Endothelial cell of umbilical vein (primary cell): ENCODE data around the gene TNFRSF4. TPM values are rescaled to one million over a fixed set of nuclear protein-coding genes. Genes with fewer than 3 reads are reported as not detected.

Experiments
- BruUV-seq: library from RNA; stranded (reverse); fragments of 400-500 nt; replicated peaks from 2 replicates; lab custom pipeline; 2021; lab: Mats Ljungman, UMichigan
- CTCF ChIA-PET: fragments of 300-600, 350-600 bp; sonication (Branson Sonifier 250); formaldehyde crosslinking; loops from one replicate; lab custom pipeline; 2021; ENCODE audit warnings: antibody characterized with exemption, inconsistent platforms; lab: Charles Lee
- POLR2A ChIA-PET: fragments of 300-600, 350-600 bp; sonication (Branson Sonifier 250); formaldehyde crosslinking; loops from one replicate; lab custom pipeline; 2021; ENCODE audit warnings: antibody characterized with exemption, inconsistent platforms; lab: Charles Lee
- DNase-seq: peaks from one replicate; pipeline ENCODE4 v3.0.0-alpha.2; 2011; ENCODE audit warnings: low read depth, low spot score
- FAIRE-seq: peaks from 2 replicates; lab custom pipeline; 2011; peaks lifted over from hg19 to GRCh38; lab: Jason Lieb, UNC
- H2AFZ ChIP-seq: 2 replicates; pipeline ENCODE4 v1.6.0; 2012; ENCODE audit warnings: low read depth, low read length, control low read depth, inconsistent platforms
- H3K27ac ChIP-seq: 2 replicates; pipeline ENCODE4 v1.5.1; 2011; ENCODE audit warnings: low read depth, mild to moderate bottlenecking, control low read depth, low read length, moderate library complexity; ENCODE audit not compliant: insufficient read depth
- H3K27me3 ChIP-seq, 2 experiments: 2 replicates each; pipeline versions ENCODE4 v1.6.0 to v1.6.1; 2011; ENCODE audit warnings: low read length in 2 of 2, mixed read lengths in 1 of 2; ENCODE audit not compliant: control insufficient read depth in 2 of 2, insufficient read depth in 2 of 2
- H3K36me3 ChIP-seq, 2 experiments: 2 replicates in 1 of 2; 3 replicates in 1 of 2; pipeline ENCODE4 v1.5.1; 2011; ENCODE audit warnings: low read length in 2 of 2, mild to moderate bottlenecking in 1 of 2, moderate library complexity in 1 of 2; ENCODE audit not compliant: control insufficient read depth in 2 of 2, insufficient read depth in 2 of 2; ENCODE audit errors: extremely low read depth in 1 of 2
- H3K4me1 ChIP-seq: 3 replicates; pipeline ENCODE4 v1.5.1; 2011; ENCODE audit warnings: mild to moderate bottlenecking, low read length; ENCODE audit not compliant: control insufficient read depth, insufficient read depth; ENCODE audit errors: extremely low read depth
- H3K4me2 ChIP-seq: 2 replicates; pipeline ENCODE4 v1.6.1; 2011; ENCODE audit warnings: low read length, control low read depth, mixed read lengths; ENCODE audit not compliant: insufficient read depth
- H3K4me3 ChIP-seq, 3 experiments: fragments of 200-600 bp in 1 of 3; sonication (generic), shearing (Covaris generic) in 1 of 3; replicated peaks in 1 of 3; 2 replicates each; pipeline ENCODE4 v1.5.1; 2011 to 2016; ENCODE audit warnings: control low read depth in 3 of 3, low read length in 3 of 3, mild to moderate bottlenecking in 2 of 3, inconsistent platforms in 1 of 3, low read depth in 1 of 3, moderate library complexity in 1 of 3; ENCODE audit not compliant: insufficient read depth in 1 of 3
- H3K79me2 ChIP-seq: 2 replicates; pipeline ENCODE4 v1.6.0; 2012; ENCODE audit warnings: low read length, inconsistent platforms; ENCODE audit not compliant: control insufficient read depth, insufficient read depth
- H3K9ac ChIP-seq: replicated peaks from 2 replicates; pipeline ENCODE3; 2011; ENCODE audit warnings: low read length, control low read depth; ENCODE audit not compliant: insufficient read depth; ENCODE audit errors: extremely low read depth
- H3K9me1 ChIP-seq: replicated peaks from 3 replicates; pipeline ENCODE4 v1.6.0; 2011; ENCODE audit warnings: mild to moderate bottlenecking, low read length; ENCODE audit not compliant: control insufficient read depth, insufficient read depth; ENCODE audit errors: extremely low read depth
- H3K9me3 ChIP-seq: replicated peaks from 2 replicates; pipeline ENCODE4 v1.5.1; 2012; ENCODE audit warnings: low read length, inconsistent platforms; ENCODE audit not compliant: control insufficient read depth, insufficient read depth
- H4K20me1 ChIP-seq: replicated peaks from 2 replicates; pipeline ENCODE3; 2011; ENCODE audit warnings: mild to moderate bottlenecking, low read length; ENCODE audit not compliant: control insufficient read depth, insufficient read depth; ENCODE audit errors: extremely low read depth
- EZH2 ChIP-seq: IDR thresholded peaks from 2 replicates; pipeline ENCODE4 v1.6.1; 2012; ENCODE audit warnings: borderline replicate concordance, low read depth, mild to moderate bottlenecking, moderate library complexity, low read length, inconsistent platforms; ENCODE audit not compliant: severe bottlenecking
- FOS ChIP-seq: IDR thresholded peaks from 2 replicates; pipeline ENCODE4 v1.6.1; 2011; ENCODE audit warnings: mild to moderate bottlenecking, low read length, moderate library complexity, borderline replicate concordance; ENCODE audit not compliant: insufficient read depth
- GATA2 ChIP-seq: IDR thresholded peaks from 2 replicates; pipeline ENCODE4 v1.7.0; 2011; ENCODE audit warnings: low read depth, mild to moderate bottlenecking, moderate library complexity, mixed read lengths, low read length; ENCODE audit not compliant: insufficient read length, insufficient read depth
- JUN ChIP-seq: IDR thresholded peaks from 2 replicates; pipeline ENCODE4 v1.6.1; 2011; ENCODE audit warnings: borderline replicate concordance, low read depth; ENCODE audit not compliant: insufficient read length, insufficient read depth
- MYC ChIP-seq: IDR thresholded peaks from one replicate; pipeline ENCODE4 v1.6.1; 2011; ENCODE audit warnings: mild to moderate bottlenecking, low read depth, low read length
- POLR2A ChIP-seq: IDR thresholded peaks from 2 replicates; pipeline ENCODE4 v1.6.1; 2012; ENCODE audit warnings: low read depth, mild to moderate bottlenecking, control low read depth, low read length
- POLR2AphosphoS5 ChIP-seq: IDR thresholded peaks from 2 replicates; pipeline ENCODE4 v1.6.1; 2012; ENCODE audit warnings: low read depth, mild to moderate bottlenecking, control low read depth, low read length, moderate library complexity; ENCODE audit not compliant: insufficient read depth
- dilution Hi-C: fragments of 300-500 bp; cut with MboI; formaldehyde crosslinking; loops from one replicate; pipeline ENCODE4 v1.15.0; 2019; ENCODE audit warnings: low sequenced_read_pairs; ENCODE audit not compliant: extremely low pct_ligation_motif_present
- intact Hi-C: fragments of 100-400 bp; cut with micrococcal nuclease; formaldehyde crosslinking; loops from one replicate; pipeline ENCODE4 v1.10.0; 2022
- polyA plus RNA-seq, 4 experiments: library from polyadenylated mRNA; depleted of rRNA in 3 of 4; stranded (reverse) in 3 of 4; unstranded in 1 of 4; fragments of >200 nt; gene quantifications; 2 replicates each; pipeline versions ENCODE4 v1.2.1 to v1.2.3, GENCODE V29; 2011 to 2012; ENCODE audit warnings: missing spikeins in 1 of 4
- total RNA-seq: library from RNA; stranded (reverse); gene quantifications from 2 replicates; pipeline ENCODE4 v1.2.3, GENCODE V29; 2021
- TF ChIP-seq, protein P1 (sequence below), 2 donors: IDR thresholded peaks; 1 replicate in 1 of 2; 2 replicates in 1 of 2; pipeline ENCODE4 v1.5.1; 2011; ENCODE audit warnings: low read length in 2 of 2, mild to moderate bottlenecking in 2 of 2, moderate library complexity in 2 of 2, control low read depth in 1 of 2, inconsistent platforms in 1 of 2, low read depth in 1 of 2; ENCODE audit not compliant: insufficient read depth in 1 of 2; ENCODE audit errors: extremely low read depth in 1 of 2
- TF ChIP-seq, protein P2 (sequence below): IDR thresholded peaks from 2 replicates; pipeline ENCODE4 v1.6.1; 2011; ENCODE audit not compliant: insufficient read depth, insufficient read length

TNFRSF4 gene
- total and polyA plus RNA-seq, 2 donors (not counting 3 experiments of a cell fraction or from before 2014, with no cell fraction given): 0.55 to 1.5 TPM

DNA sequence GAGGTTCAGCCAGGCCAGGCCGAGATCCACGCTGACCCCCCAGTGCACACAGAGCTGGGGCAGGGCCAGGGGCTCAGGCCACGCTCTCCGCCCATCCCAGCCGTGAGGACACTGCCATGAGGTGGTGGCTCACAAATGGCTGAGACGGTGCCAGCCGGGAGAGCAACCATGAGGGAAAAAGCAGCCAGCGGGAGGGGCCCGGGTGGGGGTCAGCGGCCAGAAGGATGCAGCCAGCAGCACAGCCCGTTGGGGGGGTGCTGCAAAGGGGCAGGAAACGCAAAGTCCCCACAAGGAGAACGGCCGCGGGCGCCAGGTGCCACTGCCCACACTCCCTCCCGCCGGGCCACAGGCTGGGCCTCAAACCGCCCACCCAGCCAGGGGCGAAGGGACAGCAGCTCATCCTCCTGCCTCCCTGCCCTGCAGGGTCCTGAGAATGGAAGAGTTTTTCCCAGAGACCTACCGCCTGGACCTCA lies 32.0 kb downstream of the TNFRSF4 start:
- dilution Hi-C loops: no loop called here
- POLR2A ChIA-PET: no interaction called here

DNA sequence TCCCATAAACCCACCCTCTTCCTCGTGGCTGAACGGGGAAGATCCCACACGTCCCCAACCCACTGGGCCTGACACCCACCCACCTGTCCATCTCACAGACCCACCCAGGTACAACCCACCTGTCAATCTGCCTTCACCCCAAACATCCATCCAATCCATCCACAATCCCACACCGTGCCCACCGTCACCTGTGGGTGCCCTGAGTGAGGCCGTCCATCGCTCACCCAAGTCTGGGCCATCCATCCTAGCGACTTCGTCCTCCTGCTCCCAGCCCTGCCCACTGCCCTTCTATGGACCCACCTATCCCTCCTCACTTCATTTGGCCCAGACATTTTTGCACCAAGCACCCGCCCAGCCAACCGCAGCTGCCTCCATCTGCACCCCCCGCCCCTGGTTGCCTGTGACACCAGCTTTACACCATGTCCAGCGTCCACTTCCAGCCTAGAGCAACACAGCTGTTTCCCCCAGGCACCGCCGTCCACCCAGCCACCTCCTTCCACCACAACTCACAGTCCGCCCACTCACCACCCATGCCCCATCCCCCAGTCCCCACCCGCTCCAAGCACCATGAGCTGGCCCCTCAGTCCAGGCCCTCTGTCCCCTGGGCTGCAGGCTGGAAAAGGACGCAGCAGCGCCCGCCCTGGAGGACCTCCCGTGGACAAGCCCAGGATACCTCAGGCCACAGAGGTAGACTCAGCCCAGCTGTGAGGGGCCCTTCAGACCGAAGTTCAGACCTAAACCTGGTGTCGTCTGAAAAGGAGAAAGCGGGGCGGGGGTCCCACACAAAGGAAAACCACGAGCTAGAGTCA lies 32.6 kb downstream of the TNFRSF4 start:
- FAIRE-seq (no peak), DNase-seq (no peak)
- POLR2A ChIA-PET: no interaction called here
- Histone ChIP-seq H3K4me3 (no peak overlapping the region), H4K20me1 (no peaks in the 10 kb centered on the region), H3K27ac (no peak overlapping the region), H3K4me1 (no peaks in the 10 kb centered on the region), H3K9me1 (no peaks in the 10 kb centered on the region), H2AFZ (no peak overlapping the region), H3K9ac (no peak overlapping the region), H3K79me2 (no peaks in the 10 kb centered on the region), H3K4me2 (no peak overlapping the region), H3K27me3 (no peaks in the 10 kb centered on the region), H3K36me3 (no peaks in the 10 kb centered on the region), H3K9me3 (no peaks in the 10 kb centered on the region)
- dilution Hi-C loops: no loop called here
- TF ChIP-seq POLR2AphosphoS5: no peak
- TF ChIP-seq, protein P1, sequence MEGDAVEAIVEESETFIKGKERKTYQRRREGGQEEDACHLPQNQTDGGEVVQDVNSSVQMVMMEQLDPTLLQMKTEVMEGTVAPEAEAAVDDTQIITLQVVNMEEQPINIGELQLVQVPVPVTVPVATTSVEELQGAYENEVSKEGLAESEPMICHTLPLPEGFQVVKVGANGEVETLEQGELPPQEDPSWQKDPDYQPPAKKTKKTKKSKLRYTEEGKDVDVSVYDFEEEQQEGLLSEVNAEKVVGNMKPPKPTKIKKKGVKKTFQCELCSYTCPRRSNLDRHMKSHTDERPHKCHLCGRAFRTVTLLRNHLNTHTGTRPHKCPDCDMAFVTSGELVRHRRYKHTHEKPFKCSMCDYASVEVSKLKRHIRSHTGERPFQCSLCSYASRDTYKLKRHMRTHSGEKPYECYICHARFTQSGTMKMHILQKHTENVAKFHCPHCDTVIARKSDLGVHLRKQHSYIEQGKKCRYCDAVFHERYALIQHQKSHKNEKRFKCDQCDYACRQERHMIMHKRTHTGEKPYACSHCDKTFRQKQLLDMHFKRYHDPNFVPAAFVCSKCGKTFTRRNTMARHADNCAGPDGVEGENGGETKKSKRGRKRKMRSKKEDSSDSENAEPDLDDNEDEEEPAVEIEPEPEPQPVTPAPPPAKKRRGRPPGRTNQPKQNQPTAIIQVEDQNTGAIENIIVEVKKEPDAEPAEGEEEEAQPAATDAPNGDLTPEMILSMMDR (IDR thresholded peaks at IDR 0.05; ENCODE audit: extremely low read depth in 1 of 2, insufficient read depth in 1 of 2, low read depth in 1 of 2, low read length in 2 of 2): no peak
- TF ChIP-seq MYC: no peak
- TF ChIP-seq, protein P2, sequence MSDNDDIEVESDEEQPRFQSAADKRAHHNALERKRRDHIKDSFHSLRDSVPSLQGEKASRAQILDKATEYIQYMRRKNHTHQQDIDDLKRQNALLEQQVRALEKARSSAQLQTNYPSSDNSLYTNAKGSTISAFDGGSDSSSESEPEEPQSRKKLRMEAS: no peak
- TF ChIP-seq GATA2: no peak
- no peak for TF ChIP-seq JUN
- TF ChIP-seq FOS: no peak
- no peak for TF ChIP-seq POLR2A
- TF ChIP-seq EZH2: no peak
- intact Hi-C loops: no loop called here
- CTCF ChIA-PET: interaction anchor here (2.1 kb wide), 1 partner anchor 59 kb away, joined by 7 read pairs; no protein-coding TSS in a partner anchor
- BruUV-seq: no TSS peak

More for the DNA sequence above, 32.0 kb downstream of the TNFRSF4 start:
- no peaks in the 10 kb centered on the region for H3K79me2 ChIP-seq
- H3K4me3 ChIP-seq: no peak overlapping the region
- no peak overlapping the region for H3K27ac ChIP-seq
- no peak for FAIRE-seq
- no TSS peak for BruUV-seq
- H2AFZ ChIP-seq: no peak overlapping the region
- CTCF ChIA-PET: interaction anchor here (2.1 kb wide), 1 partner anchor 60 kb away, joined by 7 read pairs; no protein-coding TSS in a partner anchor
- no peaks in the 10 kb centered on the region for H3K36me3 ChIP-seq
- H3K4me1 ChIP-seq: no peaks in the 10 kb centered on the region
- no peaks in the 10 kb centered on the region for H4K20me1 ChIP-seq
- no peak overlapping the region for H3K4me2 ChIP-seq
- intact Hi-C loops: no loop called here
- no peak for DNase-seq
- H3K27me3 ChIP-seq: no peaks in the 10 kb centered on the region
- TF ChIP-seq, protein P1 (IDR thresholded peaks at IDR 0.05; ENCODE audit: extremely low read depth in 1 of 2, insufficient read depth in 1 of 2, low read depth in 1 of 2, low read length in 2 of 2): no peak
- TF ChIP-seq POLR2A: no peak
- no peaks in the 10 kb centered on the region for H3K9me1 ChIP-seq
- no peak overlapping the region for H3K9ac ChIP-seq
- no peaks in the 10 kb centered on the region for H3K9me3 ChIP-seq
